Heart right ventricle (tissue), 16 donors: ENCODE measurements around the gene ZNF611. TPM values are rescaled to one million over a fixed set of nuclear protein-coding genes. Genes with fewer than 3 reads are reported as not detected.

Experiments
- ATAC-seq, 8 donors: fragments of 200-7000 bp; cut with Tn5 transposase; one replicate each; pipeline ENCODE4 v1.9.1; 2020; ENCODE audit warnings: mild to moderate bottlenecking in 8 of 8, moderate library complexity in 8 of 8, moderate number of reproducible peaks in 1 of 8
- DNase-seq, 2 donors: peaks; one replicate each; pipeline ENCODE4 v3.0.0-alpha.2; 2020
- H3K27ac ChIP-seq, 10 donors: fragments of 200-600 bp; sonication (generic) in 2 of 10; one replicate each; pipeline versions ENCODE4 v1.5.0 to v1.8.0; 2020 to 2022; ENCODE audit warnings: mild to moderate bottlenecking in 3 of 10
- H3K27me3 ChIP-seq, 7 donors: fragments of 200-600 bp; one replicate each; pipeline ENCODE4 v1.8.0; 2021 to 2022; ENCODE audit warnings: mild to moderate bottlenecking in 2 of 7
- H3K36me3 ChIP-seq, 9 donors: fragments of 200-600 bp; sonication (generic) in 1 of 9; one replicate each; pipeline versions ENCODE4 v1.5.0 to v1.8.0; 2020 to 2022; ENCODE audit warnings: mild to moderate bottlenecking in 2 of 9
- H3K4me1 ChIP-seq, 9 donors: fragments of 200-600 bp; sonication (generic) in 1 of 9; one replicate each; pipeline versions ENCODE4 v1.5.0 to v1.8.0; 2020 to 2022; ENCODE audit warnings: mild to moderate bottlenecking in 4 of 9
- H3K4me3 ChIP-seq, 10 donors: fragments of 200-600 bp; sonication (generic) in 2 of 10; one replicate each; pipeline versions ENCODE4 v1.5.0 to v1.8.0; 2020 to 2022; ENCODE audit warnings: mild to moderate bottlenecking in 7 of 10, moderate library complexity in 2 of 10
- H3K9me3 ChIP-seq, 11 donors: fragments of 200-600 bp in 10 of 11; sonication (generic) in 2 of 11; one replicate each; pipeline versions ENCODE4 v1.5.0 to v1.8.0; 2013 to 2022; ENCODE audit warnings: mild to moderate bottlenecking in 2 of 11, control low read depth in 1 of 11, moderate library complexity in 1 of 11
- WGBS, 2 donors: extraction: QIAGEN DNeasy Blood & Tissue Kit; methylation state at CpG; one replicate each; pipeline ENCODE4 v1.1.7; 2013; ENCODE audit warnings: inconsistent platforms in 1 of 2; 5-methylcytosine and 5-hydroxymethylcytosine counted together
- intact Hi-C, 10 donors: fragments of 100-400 bp; cut with DNase I; formaldehyde crosslinking; loops; one replicate each; pipeline versions ENCODE4 v1.11.1 to v1.14.2; 2022
- polyA plus RNA-seq, 2 donors: library from polyadenylated mRNA; stranded (reverse); fragments of 200-250 nt; gene quantifications; one replicate each; pipeline ENCODE4 v1.2.3, GENCODE V29; 2013
- total RNA-seq, 10 donors: library from RNA; stranded (reverse); fragmentation: NEBNext Ultra II Directional in 3 of 10; extraction: Animal tissue kit (Norgen Biotek cat#: 25700) in 3 of 10; gene quantifications; one replicate each; pipeline versions ENCODE4 v1.2.1 to v1.2.4, GENCODE V29; 2021 to 2023
- TF ChIP-seq, protein P1 (sequence below), 9 donors: fragments of 200-600 bp; sonication (generic) in 2 of 9; IDR thresholded peaks; one replicate each; pipeline versions ENCODE4 v1.5.0 to v1.8.0; 2021 to 2022; ENCODE audit warnings: antibody characterized with exemption in 9 of 9, mild to moderate bottlenecking in 5 of 9, moderate library complexity in 1 of 9
- donor health status: Arrhythmogenic right ventricular cardiomyopathy.
- donor health status: ischemic (EF 13 %, LVEDD 7.1; RV severe dilation, severe dysfunction).
- donor health status: healthy with polysubstance abuse.
- donor health status: DM: no; HTN: yes; CAD: no.
- donor health status: DM: no; HTN: no; CAD: no.
- donor health status: ischemic (EF 25% LVEDD 6.9; RV normal size, moderate dysfunction).
- donor health status: ischemic (EF 25% LVEDD 5.7; RV mildly dilated, moderate dysfunction).
- donor health status: healthy.
- donor health status: DM: yes; HTN: yes; CAD: no.
- donor health status: Ischemic cardiomyopathy.
- donor health status: ischemic (EF 35%, LVEDD 5.7; RV mildly dilated, moderate dysfunction).
- donor health status: nonischemic (EF 11% LVEDD 7.7; RV severe dilation, severe dysfunction).
- donor health status: DM: yes; HTN: yes; CAD: no.
- donor health status: PGD.
- donor health status: ischemic (EF 29% LVEDD 5.4; RV normal size, mild dysfunction).
- donor health status: nonischemic (EF 23%, LVEDD 6.1; RV moderate dilation, normal function).

Gene ZNF611
- total and polyA plus RNA-seq, 12 donors = 2.3 to 9.8 (median 7.6) TPM

DNA sequence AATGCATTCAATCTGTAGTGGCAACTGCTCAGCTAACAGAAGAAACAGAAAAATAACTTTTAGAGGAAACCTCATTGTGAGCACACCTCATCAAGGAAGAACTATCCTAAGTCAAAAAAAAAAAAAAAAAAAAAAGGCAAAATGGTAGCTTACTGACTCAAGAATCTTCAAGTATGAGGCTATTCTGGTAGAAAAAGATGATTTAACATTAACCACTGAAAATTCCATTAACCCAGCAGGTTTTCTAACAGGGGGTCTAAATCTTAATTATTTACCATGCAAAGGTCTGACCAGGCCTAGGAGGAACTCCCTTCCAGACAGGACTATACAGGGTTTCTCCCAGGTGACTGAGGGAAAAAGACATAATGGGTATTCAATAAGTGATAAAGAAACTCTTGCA is 68.3 kb downstream of the ZNF611 start:
- intact Hi-C loops = no loop called here
- Histone ChIP-seq H3K27ac (no peak overlapping the region), H3K4me1 (peaks cover 0 to 5% (median 0%) of the 10 kb centered on the region in 9 donors), H3K9me3 (peaks cover 0 to 3% (median 0%) of the 10 kb centered on the region in 11 donors), H3K4me3 (no peak overlapping the region), H3K36me3 (peaks cover 0 to 22% (median 0%) of the 10 kb centered on the region in 9 donors), H3K27me3 (no peaks in the 10 kb centered on the region)
- no peak for DNase-seq
- ATAC-seq = no peak
- TF ChIP-seq, protein P1, sequence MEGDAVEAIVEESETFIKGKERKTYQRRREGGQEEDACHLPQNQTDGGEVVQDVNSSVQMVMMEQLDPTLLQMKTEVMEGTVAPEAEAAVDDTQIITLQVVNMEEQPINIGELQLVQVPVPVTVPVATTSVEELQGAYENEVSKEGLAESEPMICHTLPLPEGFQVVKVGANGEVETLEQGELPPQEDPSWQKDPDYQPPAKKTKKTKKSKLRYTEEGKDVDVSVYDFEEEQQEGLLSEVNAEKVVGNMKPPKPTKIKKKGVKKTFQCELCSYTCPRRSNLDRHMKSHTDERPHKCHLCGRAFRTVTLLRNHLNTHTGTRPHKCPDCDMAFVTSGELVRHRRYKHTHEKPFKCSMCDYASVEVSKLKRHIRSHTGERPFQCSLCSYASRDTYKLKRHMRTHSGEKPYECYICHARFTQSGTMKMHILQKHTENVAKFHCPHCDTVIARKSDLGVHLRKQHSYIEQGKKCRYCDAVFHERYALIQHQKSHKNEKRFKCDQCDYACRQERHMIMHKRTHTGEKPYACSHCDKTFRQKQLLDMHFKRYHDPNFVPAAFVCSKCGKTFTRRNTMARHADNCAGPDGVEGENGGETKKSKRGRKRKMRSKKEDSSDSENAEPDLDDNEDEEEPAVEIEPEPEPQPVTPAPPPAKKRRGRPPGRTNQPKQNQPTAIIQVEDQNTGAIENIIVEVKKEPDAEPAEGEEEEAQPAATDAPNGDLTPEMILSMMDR (IDR thresholded peaks at IDR 0.05) = no peak

DNA sequence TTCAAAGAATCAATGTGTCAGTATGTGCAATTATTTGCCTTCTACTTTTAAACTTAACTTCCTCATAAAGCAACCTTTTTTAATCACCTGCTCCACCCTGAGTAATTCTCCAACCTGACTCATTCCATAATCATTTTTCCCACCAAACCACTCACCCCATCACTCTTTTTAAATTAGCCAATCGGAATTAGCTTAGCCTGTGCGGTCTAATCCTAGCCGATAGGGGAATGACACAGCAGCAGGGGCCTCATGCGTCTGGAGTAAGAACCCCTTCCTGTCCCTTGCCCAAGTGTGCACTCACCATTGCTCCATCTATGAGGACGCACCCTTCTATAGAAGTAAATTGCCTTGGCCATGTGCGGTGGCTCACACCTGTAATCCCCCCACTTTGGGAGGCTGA is 69.3 kb downstream of the ZNF611 start:
- intact Hi-C loops = no loop called here
- Histone ChIP-seq H3K27ac (no peak overlapping the region), H3K9me3 (no peaks in the 10 kb centered on the region), H3K27me3 (no peaks in the 10 kb centered on the region), H3K4me1 (peaks cover 0 to 5% (median 0%) of the 10 kb centered on the region in 9 donors), H3K36me3 (peaks cover 0 to 24% (median under 1%) of the 10 kb centered on the region in 9 donors), H3K4me3 (no peak overlapping the region)
- TF ChIP-seq, protein P1 (IDR thresholded peaks at IDR 0.05) = no peak
- WGBS, 2 donors = 96% methylated on average over 6 of the region's 6 CpGs
- ATAC-seq = no peak
- DNase-seq = no peak

DNA sequence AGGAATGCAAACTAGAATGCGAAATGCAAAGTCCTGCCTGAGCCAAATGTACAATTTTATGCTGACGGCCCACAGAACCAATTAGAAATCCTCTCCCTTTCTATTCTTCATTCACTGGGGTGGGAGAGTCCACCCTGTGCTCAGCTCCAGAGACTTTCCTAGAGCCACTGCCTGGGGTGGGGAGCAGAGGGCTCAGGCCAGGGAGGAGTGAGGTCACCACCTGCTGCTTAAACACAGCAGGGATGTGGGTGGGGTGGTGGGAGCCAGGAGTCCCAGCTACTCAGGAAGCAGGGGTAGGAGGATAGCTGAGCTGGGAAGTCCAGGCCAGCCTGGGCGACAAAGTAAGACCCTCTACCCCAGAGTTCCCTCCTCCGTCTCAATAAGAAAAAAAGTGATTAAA is 69.8 kb downstream of the ZNF611 start:
- TF ChIP-seq, protein P1 (IDR thresholded peaks at IDR 0.05) = no peak
- peaks cover 0 to 25% (median 4%) of the 10 kb centered on the region in 9 donors for H3K36me3 ChIP-seq
- peaks cover 0 to 5% (median 0%) of the 10 kb centered on the region in 9 donors for H3K4me1 ChIP-seq
- DNase-seq (no peak), ATAC-seq (no peak)
- no peak overlapping the region for H3K4me3 ChIP-seq
- no peaks in the 10 kb centered on the region for H3K27me3 ChIP-seq
- no peak overlapping the region for H3K27ac ChIP-seq
- WGBS, 2 donors = 93% methylated on average over 4 of the region's 4 CpGs
- H3K9me3 ChIP-seq = no peaks in the 10 kb centered on the region
- intact Hi-C loops = no loop called here

DNA sequence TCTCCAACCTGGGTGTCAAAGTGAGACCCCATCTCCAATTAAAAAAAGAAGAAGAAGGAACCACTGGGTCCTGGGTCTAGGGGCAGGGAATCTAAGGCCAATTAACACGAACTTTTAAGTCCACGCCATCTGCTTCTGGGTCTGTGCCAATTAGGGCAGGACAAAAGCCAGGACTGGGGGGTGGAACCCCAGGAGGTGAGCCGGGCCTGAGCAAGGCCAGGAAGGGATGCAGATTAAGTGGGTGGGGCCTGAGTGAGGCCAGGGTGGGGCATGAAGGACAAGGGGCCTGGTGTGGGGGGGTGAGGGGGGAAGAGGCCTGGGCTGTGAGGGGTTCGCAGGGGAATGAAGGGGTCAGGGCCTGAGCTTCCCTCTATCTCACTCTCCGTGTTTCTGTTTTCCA is 70.4 kb downstream of the ZNF611 start:
- DNase-seq = no peak
- no peak for ATAC-seq
- Histone ChIP-seq H3K27me3 (no peaks in the 10 kb centered on the region), H3K9me3 (no peaks in the 10 kb centered on the region), H3K27ac (no peak overlapping the region), H3K4me3 (no peak overlapping the region), H3K36me3 (peaks cover 0 to 28% (median 10%) of the 10 kb centered on the region in 9 donors), H3K4me1 (peaks cover 0 to 5% (median 0%) of the 10 kb centered on the region in 9 donors)
- TF ChIP-seq, protein P1 (IDR thresholded peaks at IDR 0.05) = no peak
- intact Hi-C loops = no loop called here
- 71 to 83% methylated on average over 5 of the region's 5 CpGs for WGBS, 2 donors
